Heart left ventricle (tissue), 13 donors: ENCODE data around the gene B3GAT1.

Experiments
- CTCF ChIP-seq, 12 donors: fragments of 200-600 bp; sonication (generic) in 4 of 12; IDR thresholded peaks; one replicate each; pipeline versions ENCODE4 v1.5.0 to v1.8.0; 2018 to 2022; ENCODE audit warnings: antibody characterized with exemption in 12 of 12, mild to moderate bottlenecking in 5 of 12
- POLR2A ChIP-seq, 2 donors: fragments of 450-650 bp; IDR thresholded peaks; one replicate each; pipeline ENCODE4 v1.6.1; 2017; ENCODE audit warnings: antibody characterized with exemption in 2 of 2, mild to moderate bottlenecking in 2 of 2, moderate library complexity in 2 of 2
- donor health status: ischemic (EF 13 %, LVEDD 7.1; RV severe dilation, severe dysfunction).
- donor health status: DM: no; HTN: yes; CAD: no.
- donor health status: DM: no; HTN: no; CAD: no.
- donor health status: ischemic (EF 25% LVEDD 6.9; RV normal size, moderate dysfunction).
- donor health status: ischemic (EF 25% LVEDD 5.7; RV mildly dilated, moderate dysfunction).
- donor health status: ischemic (EF 35%, LVEDD 5.7; RV mildly dilated, moderate dysfunction).
- donor health status: nonischemic (EF 11% LVEDD 7.7; RV severe dilation, severe dysfunction).
- donor health status: DM: yes; HTN: yes; CAD: no.
- donor health status: PGD.
- donor health status: ischemic (EF 29% LVEDD 5.4; RV normal size, mild dysfunction).
- donor health status: nonischemic (EF 23%, LVEDD 6.1; RV moderate dilation, normal function).

DNA sequence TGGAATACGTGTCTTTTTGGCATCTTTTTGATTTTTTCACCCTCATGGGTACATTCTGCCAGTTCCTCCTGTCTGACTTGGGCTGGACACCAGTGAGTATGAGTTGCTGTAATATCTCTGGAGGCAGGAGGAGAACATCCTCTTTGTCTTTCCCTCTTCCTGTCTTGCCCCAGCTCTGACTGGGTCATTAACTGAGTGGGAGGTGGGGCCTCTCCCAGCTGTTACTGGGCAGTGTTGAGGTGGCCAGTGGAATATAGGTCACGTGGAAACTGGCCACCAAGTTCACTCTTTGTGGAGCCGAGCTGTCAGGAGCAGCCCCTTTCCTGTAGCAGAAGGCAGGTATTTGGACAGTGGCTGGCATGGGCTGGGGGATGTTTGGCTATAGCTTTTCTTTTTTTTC lies 78.1 kb downstream of the B3GAT1 start:
- no peak for TF ChIP-seq CTCF (IDR thresholded peaks at IDR 0.05)
- TF ChIP-seq POLR2A (IDR thresholded peaks at IDR 0.05), result no peak
